HG02943 (cell line): Measurements from ENCODE around the gene DHX16.
A peak's percentile ranks its signal among the peaks of the same experiment; 100 is the strongest.

Source experiments
- ATAC-seq: cut with Tn5 transposase; IDR thresholded peaks from one replicate; pipeline ENCODE4 v1.9.1; 2021; ENCODE audit warnings: mild to moderate bottlenecking, low read depth, moderate library complexity; ENCODE audit not compliant: unreplicated experiment

Gene DHX16

GRCh38 chr6:30700340-30700739 is 27.5 kb upstream of the DHX16 start:
- ATAC-seq = no peak

- no peak for ATAC-seq
Observed at GRCh38 chr6:30696432-30696831, 23.6 kb upstream of the DHX16 start.

GRCh38 chr6:30691208-30691847 is 18.5 kb upstream of the DHX16 start:
- ATAC-seq = no peak

- ATAC-seq = no peak
Observed at GRCh38 chr6:30690403-30691207, 17.8 kb upstream of the DHX16 start, which contains the start of gene NRM. NRM (minus strand) TSS chr6:30690984; CDS start chr6:30690974, 10 bp downstream.

- ATAC-seq = no peak
Observed at GRCh38 chr6:30689985-30690384, 17.2 kb upstream of the DHX16 start.

GRCh38 chr6:30689022-30689865 is 16.4 kb upstream of the DHX16 start:
- no peak for ATAC-seq

GRCh38 chr6:30688569-30688968 is 15.8 kb upstream of the DHX16 start:
- no peak for ATAC-seq

- no peak for ATAC-seq
Observed at GRCh38 chr6:30687659-30688431, 15.0 kb upstream of the DHX16 start.

GRCh38 chr6:30686908-30687658 is 14.3 kb upstream of the DHX16 start:
- ATAC-seq = peak; percentile 41

GRCh38 chr6:30686009-30686907 is 13.5 kb upstream of the DHX16 start, which contains the start of gene PPP1R18:
PPP1R18 (minus strand) TSS chr6:30686645; CDS start chr6:30686018, 627 bp downstream.
- no peak for ATAC-seq

GRCh38 chr6:30685157-30686008 is 12.6 kb upstream of the DHX16 start:
- ATAC-seq = no peak

GRCh38 chr6:30684386-30685156 is 11.8 kb upstream of the DHX16 start:
- no peak for ATAC-seq

- ATAC-seq = no peak
Observed at GRCh38 chr6:30683980-30684338, 11.2 kb upstream of the DHX16 start.

GRCh38 chr6:30683183-30683979 is 10.6 kb upstream of the DHX16 start:
- no peak for ATAC-seq

GRCh38 chr6:30682143-30683117 is 9.6 kb upstream of the DHX16 start:
- ATAC-seq = peak; percentile 47
